ENCODE data around the gene ZBTB17.

- TF ChIP-seq ZNF281 (CRISPR knock-in tag; IDR thresholded peaks at IDR 0.05) (no peak), NFE2L1 (CRISPR knock-in tag; IDR thresholded peaks at IDR 0.05) (no peak), NFATC4 (CRISPR knock-in tag; IDR thresholded peaks at IDR 0.05) (no peak), SP1 (CRISPR knock-in tag; conservative IDR thresholded peaks at IDR 0.05) (no peak), ZBTB43 (CRISPR knock-in tag; IDR thresholded peaks at IDR 0.05) (no peak), CREB1 (CRISPR knock-in tag; IDR thresholded peaks at IDR 0.05) (no peak), CBFB (CRISPR knock-in tag; IDR thresholded peaks at IDR 0.05; ENCODE audit: low read depth) (no peak), KAT7 (CRISPR knock-in tag; IDR thresholded peaks at IDR 0.05; ENCODE audit: borderline replicate concordance) (no peak), PRDM15 (CRISPR knock-in tag; IDR thresholded peaks at IDR 0.05) (no peak), CTCF (IDR thresholded peaks at IDR 0.05) (no peak), TEAD4 (CRISPR knock-in tag; IDR thresholded peaks at IDR 0.05) (no peak), HMGXB4 (CRISPR knock-in tag; IDR thresholded peaks at IDR 0.05) (no peak), MLX (CRISPR knock-in tag; IDR thresholded peaks at IDR 0.05) (no peak), MAX (CRISPR knock-in tag; IDR thresholded peaks at IDR 0.05) (no peak)
Measured at GRCh38 chr1:15900662-15901279, 75.1 kb downstream of the ZBTB17 start.

Measured in WTC11 (cell line).